ENCODE data around the gene C2CD2.

C2CD2 gene

DNA sequence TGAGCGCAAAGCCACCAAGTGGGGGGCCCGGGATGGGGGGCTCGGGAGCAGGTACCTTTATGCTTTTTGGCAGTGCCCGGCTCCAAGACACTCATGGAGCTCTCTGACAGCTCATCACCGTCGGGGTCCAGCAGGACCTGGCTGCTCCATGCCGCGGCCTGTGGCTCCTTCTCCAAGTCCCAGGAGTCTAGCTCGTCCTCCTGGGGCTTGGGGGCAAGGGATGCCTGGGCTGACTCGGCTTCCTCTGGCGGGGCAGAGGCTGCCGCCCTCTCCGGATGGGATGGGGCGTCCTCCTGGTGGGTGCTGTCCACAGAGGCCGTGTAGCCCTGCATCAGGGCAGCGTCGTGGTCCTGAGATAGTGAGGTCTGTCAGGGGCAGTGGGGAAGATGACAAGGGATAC is 54.8 kb downstream of the C2CD2 start:
- no peaks in the 10 kb centered on the region for H3K27me3 ChIP-seq (ENCODE audit: insufficient read depth, low read length)
- H3K9me3 ChIP-seq (ENCODE audit: insufficient read depth, low read depth, low read length): no peaks in the 10 kb centered on the region
- H2BK120ac ChIP-seq (ENCODE audit: insufficient read depth, low read length, poor library complexity): no peak overlapping the region
- no peak for DNase-seq
- no peak overlapping the region for H4K91ac ChIP-seq (ENCODE audit: low read depth, low read length)
- H3K23ac ChIP-seq (ENCODE audit: low read length): no peak overlapping the region
- no peak overlapping the region for H2AFZ ChIP-seq (ENCODE audit: insufficient read depth, low read length, poor library complexity)
- no peaks in the 10 kb centered on the region for H3K36me3 ChIP-seq (ENCODE audit: control insufficient read depth in 1 of 2, insufficient read depth in 2 of 2, low read length in 2 of 2)
- no peaks in the 10 kb centered on the region for H3K79me2 ChIP-seq (ENCODE audit: control insufficient read depth, insufficient read depth, low read length, poor library complexity)
- no peak overlapping the region for H4K8ac ChIP-seq (ENCODE audit: low read depth, low read length)
- peaks cover 3% of the 10 kb centered on the region for H3K79me1 ChIP-seq (ENCODE audit: low read length)
- no peak overlapping the region for H3K4me3 ChIP-seq (ENCODE audit: low read depth, low read length)
- no peak overlapping the region for H4K12ac ChIP-seq (ENCODE audit: low read depth, low read length)
- H3K27ac ChIP-seq (ENCODE audit: low read depth, low read length): no peak overlapping the region
- H3K18ac ChIP-seq (ENCODE audit: low read length): no peak overlapping the region
- H3K14ac ChIP-seq (ENCODE audit: low read length): no peak overlapping the region
- no peak overlapping the region for H2BK12ac ChIP-seq (ENCODE audit: low read length)
- no CpG with 5 or more reads among the region's 17 CpGs for WGBS (ENCODE audit: extremely low coverage, insufficient coverage, insufficient read length)
- H3K4me1 ChIP-seq (ENCODE audit: control insufficient read depth in 1 of 2, insufficient read depth in 2 of 2, low read length in 2 of 2): peaks cover 13 to 28% of the 10 kb centered on the region in 2 experiments
- no peak overlapping the region for H2BK5ac ChIP-seq (ENCODE audit: low read depth, low read length, poor library complexity)
- H3K9ac ChIP-seq (ENCODE audit: low read length): no peak overlapping the region
- H3K4ac ChIP-seq (ENCODE audit: low read depth, low read length): no peak overlapping the region
- H3K4me2 ChIP-seq (ENCODE audit: low read length): no peak overlapping the region
- H2AK5ac ChIP-seq (ENCODE audit: low read length): no peak overlapping the region

GRCh38 chr21:41897700-41898099 is 56.1 kb downstream of the C2CD2 start:
- no peak overlapping the region for H3K27ac ChIP-seq (ENCODE audit: low read depth, low read length)
- peaks cover 13 to 28% of the 10 kb centered on the region in 2 experiments for H3K4me1 ChIP-seq (ENCODE audit: control insufficient read depth in 1 of 2, insufficient read depth in 2 of 2, low read length in 2 of 2)
- no peak overlapping the region for H3K4ac ChIP-seq (ENCODE audit: low read depth, low read length)
- H3K9ac ChIP-seq (ENCODE audit: low read length): no peak overlapping the region
- H3K18ac ChIP-seq (ENCODE audit: low read length): no peak overlapping the region
- H3K79me1 ChIP-seq (ENCODE audit: low read length): peaks cover 3% of the 10 kb centered on the region
- H3K23ac ChIP-seq (ENCODE audit: low read length): no peak overlapping the region
- H2BK5ac ChIP-seq (ENCODE audit: low read depth, low read length, poor library complexity): no peak overlapping the region
- H3K79me2 ChIP-seq (ENCODE audit: control insufficient read depth, insufficient read depth, low read length, poor library complexity): no peaks in the 10 kb centered on the region
- no peak overlapping the region for H2BK12ac ChIP-seq (ENCODE audit: low read length)
- no peaks in the 10 kb centered on the region for H3K9me3 ChIP-seq (ENCODE audit: insufficient read depth, low read depth, low read length)
- WGBS (ENCODE audit: extremely low coverage, insufficient coverage, insufficient read length): no CpG with 5 or more reads among the region's 8 CpGs
- H4K8ac ChIP-seq (ENCODE audit: low read depth, low read length): no peak overlapping the region
- H2BK120ac ChIP-seq (ENCODE audit: insufficient read depth, low read length, poor library complexity): no peak overlapping the region
- H3K4me3 ChIP-seq (ENCODE audit: low read depth, low read length): no peak overlapping the region
- DNase-seq: no peak
- H3K27me3 ChIP-seq (ENCODE audit: insufficient read depth, low read length): no peaks in the 10 kb centered on the region
- no peak overlapping the region for H4K91ac ChIP-seq (ENCODE audit: low read depth, low read length)
- no peak overlapping the region for H3K4me2 ChIP-seq (ENCODE audit: low read length)
- no peak overlapping the region for H2AK5ac ChIP-seq (ENCODE audit: low read length)
- H2AFZ ChIP-seq (ENCODE audit: insufficient read depth, low read length, poor library complexity): no peak overlapping the region
- no peak overlapping the region for H4K12ac ChIP-seq (ENCODE audit: low read depth, low read length)
- H3K36me3 ChIP-seq (ENCODE audit: control insufficient read depth in 1 of 2, insufficient read depth in 2 of 2, low read length in 2 of 2): no peaks in the 10 kb centered on the region
- H3K14ac ChIP-seq (ENCODE audit: low read length): no peak overlapping the region

DNA sequence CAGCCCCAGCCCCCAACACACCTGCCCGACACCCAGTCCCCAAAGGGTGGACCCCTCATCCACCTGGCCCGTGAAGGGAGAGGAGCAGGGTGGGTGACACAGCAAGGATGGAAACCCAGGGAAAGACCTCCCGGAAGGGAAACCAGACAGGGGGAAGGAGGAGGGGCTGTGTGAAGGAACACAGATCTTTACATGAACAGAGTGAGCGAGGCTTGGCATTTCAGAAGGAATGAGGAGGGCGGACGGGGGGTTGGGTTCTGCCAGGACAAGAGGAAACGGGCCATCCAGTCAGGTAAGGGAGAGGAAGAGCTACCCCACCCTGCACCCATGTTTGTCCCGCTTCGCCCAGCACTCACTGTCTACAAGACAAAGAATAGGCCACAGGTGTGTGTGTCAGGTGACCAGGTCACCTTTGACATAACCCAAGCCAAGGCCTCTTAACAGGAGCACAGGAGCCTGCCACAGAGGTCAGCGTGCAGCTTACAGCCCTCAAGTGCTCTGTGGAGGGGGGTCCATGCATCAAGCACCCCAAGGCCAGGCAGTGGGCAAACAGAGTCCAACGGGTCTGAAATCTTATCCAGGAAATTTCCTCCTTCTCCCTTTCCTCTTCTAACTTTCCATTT is 56.7 kb downstream of the C2CD2 start:
- no peak overlapping the region for H2BK5ac ChIP-seq (ENCODE audit: low read depth, low read length, poor library complexity)
- no peaks in the 10 kb centered on the region for H3K27me3 ChIP-seq (ENCODE audit: insufficient read depth, low read length)
- no peak overlapping the region for H3K27ac ChIP-seq (ENCODE audit: low read depth, low read length)
- no CpG with 5 or more reads among the region's 11 CpGs for WGBS (ENCODE audit: extremely low coverage, insufficient coverage, insufficient read length)
- H3K4me1 ChIP-seq (ENCODE audit: control insufficient read depth in 1 of 2, insufficient read depth in 2 of 2, low read length in 2 of 2): peaks cover 13 to 28% of the 10 kb centered on the region in 2 experiments
- H3K4me2 ChIP-seq (ENCODE audit: low read length): no peak overlapping the region
- no peak overlapping the region for H2AK5ac ChIP-seq (ENCODE audit: low read length)
- H3K9ac ChIP-seq (ENCODE audit: low read length): peak overlapping the region; percentile 36
- H4K8ac ChIP-seq (ENCODE audit: low read depth, low read length): no peak overlapping the region
- H3K36me3 ChIP-seq (ENCODE audit: control insufficient read depth in 1 of 2, insufficient read depth in 2 of 2, low read length in 2 of 2): no peaks in the 10 kb centered on the region
- no peak overlapping the region for H2BK120ac ChIP-seq (ENCODE audit: insufficient read depth, low read length, poor library complexity)
- H3K18ac ChIP-seq (ENCODE audit: low read length): no peak overlapping the region
- no peak overlapping the region for H4K91ac ChIP-seq (ENCODE audit: low read depth, low read length)
- peaks cover 3% of the 10 kb centered on the region for H3K79me1 ChIP-seq (ENCODE audit: low read length)
- H3K23ac ChIP-seq (ENCODE audit: low read length): no peak overlapping the region
- no peak overlapping the region for H2AFZ ChIP-seq (ENCODE audit: insufficient read depth, low read length, poor library complexity)
- H2BK12ac ChIP-seq (ENCODE audit: low read length): no peak overlapping the region
- H3K14ac ChIP-seq (ENCODE audit: low read length): no peak overlapping the region
- H3K9me3 ChIP-seq (ENCODE audit: insufficient read depth, low read depth, low read length): no peaks in the 10 kb centered on the region
- DNase-seq: no peak
- no peak overlapping the region for H3K4me3 ChIP-seq (ENCODE audit: low read depth, low read length)
- H4K12ac ChIP-seq (ENCODE audit: low read depth, low read length): no peak overlapping the region
- no peak overlapping the region for H3K4ac ChIP-seq (ENCODE audit: low read depth, low read length)
- H3K79me2 ChIP-seq (ENCODE audit: control insufficient read depth, insufficient read depth, low read length, poor library complexity): no peaks in the 10 kb centered on the region

DNA sequence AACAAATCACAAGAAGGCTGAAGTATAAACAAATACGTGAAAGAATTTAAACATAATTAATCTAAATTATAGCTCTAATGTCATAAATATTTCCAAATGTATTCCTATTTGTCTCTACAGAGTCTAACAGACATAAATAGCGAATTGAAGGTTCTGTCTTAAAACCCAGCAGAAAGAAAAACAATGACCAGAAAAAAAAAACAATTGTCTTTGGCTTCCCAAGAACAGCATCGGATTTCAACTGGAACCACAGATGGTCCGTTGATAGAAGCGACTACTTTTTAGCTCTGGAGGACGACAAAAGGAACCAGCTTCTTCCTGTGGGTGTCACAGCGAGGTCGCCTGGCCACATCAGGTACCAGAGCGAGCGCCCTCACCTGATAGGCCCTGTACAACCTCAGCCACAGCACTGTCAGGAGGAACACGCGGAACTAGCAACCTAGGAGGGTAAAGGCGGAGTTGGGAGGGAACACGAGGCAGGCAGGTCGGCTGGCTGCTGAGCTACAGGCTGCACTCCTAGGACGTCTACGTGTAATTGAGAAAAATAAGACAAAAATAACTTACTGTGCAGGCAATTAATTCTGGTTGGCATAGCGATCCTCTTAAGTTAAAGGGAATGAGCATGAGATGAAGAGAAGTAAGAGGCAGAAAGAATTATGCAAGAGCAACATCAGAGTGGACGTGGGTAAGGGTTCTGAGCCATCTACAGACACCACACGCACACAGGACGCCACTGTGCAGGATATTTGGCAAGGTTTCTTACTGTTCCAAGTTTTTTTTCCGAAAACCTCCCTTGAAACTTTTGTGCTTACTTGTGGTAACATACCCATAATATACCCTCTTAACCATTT is 58.0 kb downstream of the C2CD2 start:
- Histone ChIP-seq H4K91ac (ENCODE audit: low read depth, low read length) (no peak overlapping the region), H3K23ac (ENCODE audit: low read length) (no peak overlapping the region), H3K4me3 (ENCODE audit: low read depth, low read length) (no peak overlapping the region), H3K4me2 (ENCODE audit: low read length) (no peak overlapping the region), H2BK120ac (ENCODE audit: insufficient read depth, low read length, poor library complexity) (peak overlapping the region; percentile 37), H3K18ac (ENCODE audit: low read length) (no peak overlapping the region), H3K9me3 (ENCODE audit: insufficient read depth, low read depth, low read length) (no peaks in the 10 kb centered on the region), H3K9ac (ENCODE audit: low read length) (no peak overlapping the region), H3K36me3 (ENCODE audit: control insufficient read depth in 1 of 2, insufficient read depth in 2 of 2, low read length in 2 of 2) (no peaks in the 10 kb centered on the region), H2AK5ac (ENCODE audit: low read length) (no peak overlapping the region), H4K12ac (ENCODE audit: low read depth, low read length) (no peak overlapping the region), H2AFZ (ENCODE audit: insufficient read depth, low read length, poor library complexity) (peak overlapping the region; percentile 59), H3K14ac (ENCODE audit: low read length) (peak overlapping the region; percentile 17), H3K27ac (ENCODE audit: low read depth, low read length) (no peak overlapping the region), H3K4me1 (ENCODE audit: control insufficient read depth in 1 of 2, insufficient read depth in 2 of 2, low read length in 2 of 2) (peaks cover 17 to 31% of the 10 kb centered on the region in 2 experiments), H4K8ac (ENCODE audit: low read depth, low read length) (no peak overlapping the region), H2BK12ac (ENCODE audit: low read length) (no peak overlapping the region), H2BK5ac (ENCODE audit: low read depth, low read length, poor library complexity) (no peak overlapping the region), H3K4ac (ENCODE audit: low read depth, low read length) (no peak overlapping the region), H3K79me1 (ENCODE audit: low read length) (peaks cover 3% of the 10 kb centered on the region), H3K79me2 (ENCODE audit: control insufficient read depth, insufficient read depth, low read length, poor library complexity) (no peaks in the 10 kb centered on the region), H3K27me3 (ENCODE audit: insufficient read depth, low read length) (no peaks in the 10 kb centered on the region)
- DNase-seq: no peak
- WGBS (ENCODE audit: extremely low coverage, insufficient coverage, insufficient read length): no CpG with 5 or more reads among the region's 22 CpGs
